Measurements from ENCODE around the gene ZC3H10.

Gene ZC3H10

DNA sequence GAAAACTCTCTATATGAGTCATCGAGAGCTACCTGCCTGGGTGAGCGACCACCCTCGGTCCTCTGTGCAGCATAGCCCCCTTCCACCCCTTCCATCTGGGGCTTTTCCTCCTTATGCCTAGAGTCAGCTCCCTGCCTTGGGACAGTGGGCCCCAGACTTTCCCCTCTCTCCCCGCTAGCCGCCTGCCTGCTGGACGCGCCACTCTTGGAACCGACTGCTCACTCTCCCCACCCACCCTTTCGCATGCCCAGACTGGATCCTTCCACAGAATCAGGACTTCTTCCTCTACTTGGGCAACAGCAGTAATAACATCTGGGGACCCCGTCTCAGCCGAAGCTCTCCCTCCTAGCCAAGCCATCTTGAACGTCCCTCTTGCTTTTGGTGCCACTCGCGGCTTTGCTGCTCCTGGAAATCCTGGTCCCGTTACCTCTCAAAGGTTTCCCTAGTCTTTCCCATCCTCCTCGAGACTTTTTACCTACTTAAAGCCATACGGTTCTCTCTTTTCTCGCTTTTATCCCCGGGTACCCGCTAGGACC, 10.7 kb downstream of the ZC3H10 start:
- no peak for DNase-seq

DNA sequence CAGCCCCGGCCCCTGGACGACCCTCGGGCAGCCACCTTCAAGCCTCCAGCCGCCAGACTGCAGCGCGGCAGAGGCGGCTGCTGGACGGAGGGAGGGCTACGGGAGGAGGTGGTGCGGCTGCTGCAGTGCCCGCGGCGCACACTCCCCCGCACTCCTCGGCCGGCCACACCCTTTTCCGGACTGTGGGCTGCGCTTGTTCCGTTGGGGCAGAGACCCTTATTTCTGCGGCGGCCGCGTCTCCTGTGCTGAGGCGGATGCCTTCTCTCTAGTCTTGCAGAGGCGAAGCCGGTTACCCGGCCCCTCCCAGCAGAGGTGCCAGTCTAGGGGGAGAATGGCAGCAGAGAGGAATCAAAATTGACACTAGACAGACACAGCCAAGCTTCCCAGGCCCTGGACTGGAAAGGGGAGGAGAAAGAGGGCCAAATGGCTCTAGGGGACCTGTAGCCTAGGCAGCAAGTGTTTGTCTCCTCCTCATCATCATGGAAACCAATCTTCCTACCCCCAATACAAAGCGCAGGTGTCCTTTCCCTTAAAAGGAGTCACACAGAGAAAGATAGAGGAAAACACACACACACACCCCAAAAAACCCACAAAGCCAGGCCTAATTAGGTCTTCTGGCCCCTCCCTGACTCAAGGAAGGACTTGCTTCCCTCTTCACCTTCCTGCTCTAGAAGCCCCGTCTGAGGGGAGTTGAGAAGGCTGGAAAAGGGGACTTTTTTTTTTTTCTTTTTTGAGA, 11.3 kb downstream of the ZC3H10 start:
- DNase-seq, result peak; percentile 72

DNA sequence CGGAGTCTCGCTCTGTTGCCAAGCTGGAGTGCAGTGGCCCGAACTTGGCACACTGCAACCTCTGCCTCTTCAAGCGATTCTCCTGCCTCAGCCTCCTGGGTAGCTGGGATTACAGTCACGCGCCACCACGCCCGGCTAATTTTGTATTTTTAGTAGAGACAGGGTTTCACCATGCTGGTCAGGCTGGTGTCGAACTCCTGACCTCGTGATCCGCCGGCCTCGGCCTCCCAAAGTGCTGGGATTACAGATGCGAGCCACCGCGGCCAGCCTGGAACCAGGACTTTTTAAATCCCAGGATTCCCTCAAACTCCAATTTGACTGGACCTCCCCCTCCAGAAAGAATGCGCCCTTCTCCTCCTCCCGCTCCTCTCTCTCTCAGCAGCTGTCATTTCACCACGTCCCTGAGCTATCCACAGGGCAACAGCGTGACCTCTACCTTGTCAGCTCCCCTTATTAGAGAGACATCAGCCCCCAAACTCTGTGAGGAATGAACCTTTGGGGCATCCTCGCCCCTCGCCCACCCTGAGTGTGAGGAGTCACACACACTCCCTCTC, 12.0 kb downstream of the ZC3H10 start:
- no peak for DNase-seq

DNA sequence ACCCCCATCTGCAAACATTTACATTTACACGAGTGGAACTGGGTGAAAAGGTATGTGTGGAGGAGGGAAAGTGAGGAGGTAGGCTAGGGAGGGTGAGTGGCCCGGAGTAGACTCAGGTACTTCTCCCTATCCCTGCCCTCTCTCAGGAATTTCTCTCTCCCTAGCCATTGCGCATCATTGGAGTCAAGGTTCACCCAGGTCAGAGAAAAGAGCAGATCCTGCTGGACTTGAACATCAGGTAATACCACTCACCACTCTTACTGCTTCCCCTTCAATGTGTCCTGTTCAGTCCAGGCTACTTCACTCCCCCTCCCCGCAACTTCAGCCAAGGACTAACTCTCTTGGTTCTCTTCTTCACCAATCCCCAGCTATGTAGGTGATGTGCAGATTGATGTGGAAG, 12.8 kb downstream of the ZC3H10 start:
- DNase-seq, result no peak

DNA sequence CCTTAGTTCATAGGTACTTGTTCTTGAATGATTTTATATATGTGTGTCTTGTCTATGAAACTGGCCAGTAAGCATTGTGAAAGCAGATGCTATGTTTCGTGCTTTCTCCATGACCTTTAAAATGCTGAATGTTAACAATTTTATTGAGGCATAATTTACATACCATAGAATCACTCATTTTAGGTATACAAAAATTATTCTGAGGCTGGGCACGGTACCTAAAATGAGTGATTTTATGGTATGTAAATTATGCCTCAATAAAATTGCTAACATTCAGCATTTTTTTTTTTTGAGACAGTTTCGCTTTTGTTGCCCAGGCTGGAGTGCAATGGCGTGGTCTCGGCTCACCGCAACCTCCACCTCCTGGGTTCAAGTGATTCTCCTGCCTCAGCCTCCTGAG, 16.8 kb downstream of the ZC3H10 start:
- DNase-seq, result no peak

DNA sequence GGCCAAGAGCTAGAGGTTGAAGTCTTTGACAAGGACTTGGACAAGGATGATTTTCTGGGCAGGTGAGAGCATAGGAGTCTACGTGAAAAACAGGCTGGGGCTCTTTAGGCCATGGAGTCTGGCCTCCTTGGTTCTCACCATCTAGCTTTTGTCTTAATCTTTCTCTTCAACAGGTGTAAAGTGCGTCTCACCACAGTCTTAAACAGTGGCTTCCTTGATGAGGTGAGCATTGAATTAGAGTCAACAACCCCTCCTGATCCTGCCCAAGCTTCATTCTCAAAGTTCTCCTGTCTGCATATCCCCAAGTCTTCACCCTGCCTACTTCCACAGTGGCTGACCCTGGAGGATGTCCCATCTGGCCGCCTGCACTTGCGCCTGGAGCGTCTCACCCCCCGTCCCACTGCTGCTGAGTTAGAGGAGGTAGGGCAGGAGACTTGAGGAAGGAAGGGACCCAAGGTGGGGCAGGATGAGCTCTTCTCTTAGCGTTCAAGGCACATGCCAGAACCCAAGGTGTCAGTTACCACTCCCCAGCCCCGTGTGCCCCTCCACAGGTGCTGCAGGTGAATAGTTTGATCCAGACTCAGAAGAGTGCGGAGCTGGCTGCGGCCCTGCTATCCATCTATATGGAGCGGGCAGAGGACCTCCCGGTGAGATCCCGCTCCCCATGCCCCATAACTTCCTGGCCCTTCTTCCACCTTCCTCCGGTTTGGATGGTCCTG, 19.9 kb downstream of the ZC3H10 start:
- DNase-seq, result no peak

DNA sequence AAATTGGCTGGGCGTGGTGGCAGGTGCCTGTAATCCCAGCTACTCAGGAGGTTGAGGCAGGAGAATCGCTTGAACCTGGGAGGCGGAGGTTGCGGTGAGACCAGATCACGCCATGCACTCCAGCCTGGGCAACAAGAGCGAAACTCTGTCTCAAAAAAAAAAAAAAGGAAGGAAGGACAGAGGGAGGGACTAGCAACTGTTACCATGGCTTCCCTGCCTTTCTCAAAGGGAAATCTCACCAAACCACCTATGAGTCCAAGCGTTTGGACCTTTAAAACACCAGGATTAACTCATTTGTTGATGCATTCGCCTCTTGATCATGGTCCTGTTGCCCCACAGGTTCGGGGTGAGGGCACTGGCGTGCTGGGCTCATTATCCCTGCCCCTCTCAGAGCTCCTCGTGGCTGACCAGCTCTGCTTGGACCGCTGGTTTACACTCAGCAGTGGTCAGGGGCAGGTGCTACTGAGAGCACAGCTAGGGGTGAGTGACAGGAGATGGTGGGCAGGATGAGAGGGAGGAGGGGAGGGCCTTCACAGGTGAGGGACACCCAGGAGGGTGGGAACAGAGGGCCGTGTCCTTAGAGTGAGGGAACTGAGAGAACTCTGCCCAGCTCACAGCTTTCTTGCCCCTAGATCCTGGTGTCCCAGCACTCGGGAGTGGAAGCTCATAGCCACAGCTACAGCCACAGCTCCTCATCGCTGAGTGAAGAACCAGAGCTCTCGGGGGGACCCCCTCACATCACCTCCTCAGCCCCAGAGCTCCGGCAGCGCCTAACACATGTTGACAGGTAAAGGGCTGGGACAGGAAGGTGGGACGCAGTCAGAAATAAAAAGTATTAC, 24.1 kb downstream of the ZC3H10 start:
- no peak for DNase-seq

DNA sequence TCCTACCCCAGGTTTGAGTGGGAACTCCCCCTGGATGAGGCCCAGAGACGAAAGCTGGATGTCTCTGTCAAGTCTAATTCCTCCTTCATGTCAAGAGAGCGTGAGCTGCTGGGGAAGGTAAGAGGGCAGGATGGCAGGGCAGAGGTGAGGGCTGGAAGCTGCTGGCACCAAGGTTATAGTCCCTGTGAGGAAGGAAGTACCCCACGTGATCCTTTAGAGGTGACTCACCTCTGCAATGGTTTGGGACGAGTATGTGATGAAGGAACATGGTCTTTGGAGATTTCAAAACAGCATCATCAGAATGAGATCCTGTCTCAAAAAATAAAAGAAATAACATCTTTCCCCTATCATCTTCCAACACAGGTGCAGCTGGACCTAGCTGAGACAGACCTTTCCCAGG, 25.2 kb downstream of the ZC3H10 start:
- no peak for DNase-seq

DNA sequence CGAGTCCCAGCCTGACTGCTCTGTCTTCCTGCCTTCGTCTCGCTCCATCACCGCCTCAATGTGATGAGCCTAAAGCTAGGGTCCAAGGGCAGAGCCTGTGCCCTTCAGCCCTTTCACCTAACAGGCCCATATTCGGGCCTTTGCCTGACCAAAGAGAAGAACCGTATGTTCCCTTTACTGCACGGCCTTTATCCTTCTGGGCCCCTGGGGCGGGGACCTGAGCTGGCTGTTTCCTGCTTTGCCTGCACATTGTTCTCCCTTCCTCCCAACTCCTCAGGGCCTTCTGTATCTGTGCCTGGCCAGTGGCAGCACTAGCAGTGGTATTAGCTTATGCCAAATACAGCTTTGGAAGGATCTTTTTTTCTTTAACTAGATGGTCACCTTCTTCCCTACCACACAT, 25.8 kb downstream of the ZC3H10 start:
- no peak for DNase-seq

DNA sequence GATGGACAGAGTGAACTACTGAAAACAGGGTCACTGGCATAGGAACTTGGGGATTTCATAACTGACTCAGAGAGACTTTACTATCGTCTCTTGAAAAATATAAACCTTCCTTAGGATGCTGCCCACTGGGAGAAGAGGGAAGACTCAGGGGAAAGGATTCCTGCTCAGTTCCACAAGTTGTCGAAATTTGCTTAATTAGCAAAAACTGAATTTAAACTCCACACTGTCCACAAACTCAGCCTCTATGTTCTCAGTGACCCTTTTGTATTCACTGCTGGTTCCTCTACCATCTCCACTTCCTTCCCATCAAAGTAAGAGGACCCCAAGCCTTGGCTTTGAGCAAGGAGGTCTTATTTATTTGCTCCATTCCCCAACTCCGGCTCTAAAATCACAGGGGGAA, 27.2 kb downstream of the ZC3H10 start:
- no peak for DNase-seq

DNA sequence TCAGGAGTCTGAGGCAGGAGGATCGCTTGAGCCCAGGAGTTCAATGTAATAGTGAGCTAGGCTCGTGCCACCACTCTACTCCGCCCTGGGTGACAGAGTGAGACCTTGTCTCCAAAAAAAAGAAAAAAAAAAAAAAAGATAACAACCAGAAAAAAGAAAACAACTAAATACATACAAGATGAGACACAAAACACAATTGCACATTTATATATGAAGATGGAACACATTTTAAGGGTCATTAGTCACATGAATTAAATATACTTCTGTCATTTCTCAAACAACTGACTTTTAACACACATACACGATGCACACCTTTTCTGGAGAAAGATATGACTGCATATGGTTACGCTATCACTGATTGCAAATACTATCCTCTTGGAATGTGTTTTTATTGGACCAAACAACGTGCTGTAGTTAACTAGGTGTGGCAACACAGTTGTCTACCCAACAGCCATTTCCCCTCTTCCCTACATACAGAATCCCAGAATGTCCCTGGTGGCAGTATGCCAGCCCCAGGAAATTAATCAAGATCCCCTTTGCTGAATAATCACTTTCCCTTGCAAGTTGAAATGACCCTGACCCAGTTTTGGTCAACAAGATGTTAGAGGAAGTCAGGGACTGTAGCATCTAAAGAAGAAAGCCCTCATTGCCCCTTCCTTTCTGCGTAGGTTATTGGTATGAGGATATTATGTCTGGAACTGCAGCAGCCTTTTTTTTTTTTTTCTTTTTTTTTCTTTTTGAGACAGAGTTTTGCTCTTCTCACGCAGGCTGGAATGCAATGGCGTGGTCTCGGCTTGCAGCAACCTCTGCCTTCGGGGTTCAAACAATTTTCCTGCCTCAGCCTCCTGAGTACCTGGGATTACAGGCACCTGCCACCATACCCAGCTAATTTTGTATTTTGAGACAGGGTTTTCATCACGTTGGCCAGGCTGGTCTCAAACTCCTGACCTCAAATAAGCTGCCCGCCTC, 28.7 kb downstream of the ZC3H10 start:
- DNase-seq, result no peak

DNA sequence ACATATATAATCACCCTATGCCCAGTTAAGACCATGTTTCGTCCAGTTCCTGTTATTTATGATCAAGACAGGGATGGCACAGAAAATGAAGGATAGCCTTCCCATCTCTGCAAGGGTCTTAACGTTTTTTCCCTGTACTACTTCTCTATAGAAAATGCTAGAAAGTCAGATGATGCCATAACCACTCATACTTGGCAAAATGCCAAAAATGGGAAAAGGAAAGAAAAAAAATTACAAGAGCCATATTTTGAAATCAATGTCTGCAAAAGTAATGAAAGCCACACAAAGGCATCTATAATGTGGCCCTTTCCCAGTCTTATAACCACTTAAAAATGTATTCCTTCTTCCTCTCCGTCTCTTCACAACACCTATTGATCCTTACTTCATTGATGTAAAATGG, 32.5 kb downstream of the ZC3H10 start:
- peak; percentile 51 for DNase-seq

DNA sequence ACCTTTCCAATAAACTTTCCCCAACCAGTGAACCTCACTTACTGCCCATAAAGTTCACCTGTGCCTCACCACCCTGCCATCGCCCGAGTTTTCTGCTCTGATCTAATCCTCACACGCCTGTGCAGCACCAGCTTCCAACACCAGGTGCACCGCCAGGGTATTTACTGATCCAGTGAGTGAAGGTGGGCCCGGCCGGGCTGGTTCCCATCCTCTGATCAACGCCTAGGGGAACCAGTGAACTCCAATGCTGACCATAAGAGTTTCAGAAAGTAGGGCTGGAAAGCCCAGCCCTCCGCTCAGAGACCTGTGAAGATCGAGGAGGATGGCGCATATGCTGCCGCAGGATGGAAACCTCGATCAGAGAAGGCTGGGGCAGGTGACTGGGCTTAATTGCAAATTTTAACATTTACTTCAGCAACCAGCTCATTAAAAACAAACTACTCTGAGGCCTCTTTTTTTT, 33.6 kb downstream of the ZC3H10 start:
- DNase-seq, result peak; percentile 80

DNA sequence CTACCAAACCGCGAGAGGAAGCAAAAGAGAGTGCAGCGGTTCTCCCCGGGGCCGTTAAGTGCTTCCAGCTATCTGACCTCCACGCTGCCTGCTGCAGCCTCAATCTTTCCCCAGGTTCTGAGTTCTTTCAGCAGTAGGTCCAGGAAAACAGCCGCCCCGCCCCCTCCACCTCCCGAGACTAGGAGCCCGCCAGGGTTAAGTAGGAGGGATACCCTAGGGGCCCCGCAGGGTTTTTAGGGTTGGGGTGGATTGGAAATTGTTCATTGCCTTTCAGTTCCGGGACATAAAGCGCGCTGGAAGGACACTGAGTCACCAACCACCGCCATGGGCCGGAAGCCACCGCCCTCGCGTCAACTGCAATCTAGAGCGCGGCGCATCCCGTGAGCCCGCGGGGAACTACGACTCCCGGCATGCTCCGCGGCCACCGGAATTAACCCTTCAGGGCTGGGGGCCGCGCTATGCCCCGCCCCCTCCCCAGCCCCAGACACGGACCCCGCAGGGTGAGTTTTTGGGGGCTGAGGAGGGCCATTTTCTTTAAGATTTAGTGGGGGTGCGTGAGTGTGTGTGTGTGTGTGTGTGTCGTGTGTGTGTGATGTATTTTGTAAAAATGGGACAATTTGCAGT, 34.2 kb downstream of the ZC3H10 start, which contains the start of gene MYL6B:
Gene MYL6B, plus strand, starts transcription at position 456 of the 624 bp plus-strand sequence. CDS start 1,332 bp downstream, outside the sequence.
- peak; percentile 93 for DNase-seq

DNA sequence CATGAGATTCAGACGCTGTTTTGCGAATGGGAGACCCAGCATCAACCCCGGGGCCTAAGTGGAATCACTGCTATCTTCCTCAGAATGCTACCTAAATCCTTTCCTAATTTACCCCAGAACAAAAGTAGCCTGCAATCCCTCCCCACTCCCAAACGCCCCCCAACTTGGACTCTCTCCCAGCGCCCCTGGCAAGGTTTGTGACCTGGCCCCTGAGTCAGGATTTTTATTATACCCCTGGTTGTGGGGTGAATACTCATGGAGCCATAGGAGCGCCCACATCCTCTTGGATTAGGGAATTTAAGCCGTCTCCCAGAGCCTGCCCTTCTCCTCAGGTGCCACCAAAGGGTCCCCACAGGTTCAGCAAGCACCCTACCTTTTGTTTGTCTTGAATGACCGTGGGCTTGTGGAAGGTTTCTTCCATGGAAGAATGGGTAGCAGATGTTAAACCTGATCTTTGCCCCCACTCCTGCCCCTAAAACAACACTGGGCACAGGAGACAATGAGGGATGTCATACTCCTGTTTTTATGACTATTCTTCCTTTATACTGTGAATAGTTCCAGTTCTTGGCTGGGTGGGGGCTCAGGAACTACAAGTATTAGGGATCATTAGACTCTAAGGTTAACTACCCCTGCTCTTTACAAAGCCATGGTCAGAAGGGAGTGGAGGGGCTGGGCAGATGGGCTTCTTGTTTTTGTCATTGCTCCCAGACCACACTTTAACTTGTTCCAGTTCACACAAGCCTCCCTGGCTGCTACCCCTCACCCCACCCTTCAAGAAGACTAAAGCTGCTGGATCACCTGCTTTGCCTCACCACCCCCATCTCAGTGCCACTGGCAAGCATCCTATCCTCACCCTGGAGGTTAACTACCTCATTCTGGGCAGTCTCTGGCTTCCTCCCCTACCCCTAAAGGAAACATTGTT, 35.0 kb downstream of the ZC3H10 start:
- DNase-seq, result no peak

DNA sequence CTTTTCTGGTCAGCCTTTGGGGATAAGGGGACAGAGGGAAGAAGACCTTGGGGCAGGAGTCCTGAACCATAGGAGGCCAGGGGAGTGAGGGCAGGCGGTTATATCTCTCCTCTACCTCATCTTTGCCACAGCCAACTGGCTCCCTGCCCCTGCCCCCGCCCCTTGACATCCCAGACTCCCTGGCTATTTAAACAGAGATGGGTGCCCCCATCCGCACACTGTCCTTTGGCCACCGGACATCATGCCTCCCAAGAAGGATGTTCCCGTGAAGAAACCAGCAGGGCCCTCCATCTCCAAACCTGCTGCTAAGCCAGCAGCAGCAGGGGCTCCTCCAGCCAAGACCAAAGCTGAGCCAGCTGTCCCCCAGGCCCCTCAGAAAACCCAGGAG, 35.6 kb downstream of the ZC3H10 start:
- no peak for DNase-seq

DNA sequence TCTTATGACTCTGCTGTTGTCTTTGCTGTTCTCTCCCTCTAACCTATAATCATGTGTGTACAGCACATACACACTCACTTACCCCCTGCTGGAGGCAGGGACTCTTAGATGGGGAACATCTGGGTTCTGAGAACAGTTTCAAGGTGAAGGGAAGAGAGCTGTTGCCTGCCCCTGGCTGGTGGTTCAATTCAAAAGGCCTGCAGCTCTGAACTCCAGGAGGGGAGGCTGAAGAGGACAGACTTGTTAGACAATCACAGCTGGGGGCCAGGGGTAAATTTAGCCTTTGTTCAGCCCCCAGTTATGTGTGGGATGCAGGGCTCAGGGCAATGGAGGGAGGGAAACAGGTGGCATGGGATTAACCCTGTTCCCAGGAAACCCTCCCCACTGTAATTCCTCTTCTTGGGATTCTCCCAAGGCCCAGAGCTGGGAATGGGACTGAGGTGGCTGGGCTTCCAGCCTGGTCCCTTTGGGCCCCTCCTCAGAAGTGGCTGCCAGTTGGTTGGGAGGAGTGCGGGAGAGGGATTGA, 36.2 kb downstream of the ZC3H10 start:
- no peak for DNase-seq

DNA sequence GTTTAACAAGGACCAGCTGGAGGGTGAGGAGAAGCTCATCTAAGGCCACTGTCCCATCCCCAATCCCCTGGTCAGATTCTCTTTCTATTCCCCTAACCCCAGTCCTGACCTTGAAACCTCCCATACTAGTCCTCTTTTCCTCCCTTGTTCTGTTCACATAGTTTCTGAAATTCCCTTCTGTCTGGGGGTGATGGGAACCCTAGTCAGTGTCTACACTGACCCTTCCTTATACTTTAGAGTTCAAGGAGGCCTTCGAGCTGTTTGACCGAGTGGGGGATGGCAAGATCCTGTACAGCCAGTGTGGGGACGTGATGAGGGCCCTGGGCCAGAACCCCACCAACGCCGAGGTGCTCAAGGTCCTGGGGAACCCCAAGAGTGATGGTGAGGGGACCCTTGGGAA, 36.8 kb downstream of the ZC3H10 start:
- DNase-seq, result no peak

DNA sequence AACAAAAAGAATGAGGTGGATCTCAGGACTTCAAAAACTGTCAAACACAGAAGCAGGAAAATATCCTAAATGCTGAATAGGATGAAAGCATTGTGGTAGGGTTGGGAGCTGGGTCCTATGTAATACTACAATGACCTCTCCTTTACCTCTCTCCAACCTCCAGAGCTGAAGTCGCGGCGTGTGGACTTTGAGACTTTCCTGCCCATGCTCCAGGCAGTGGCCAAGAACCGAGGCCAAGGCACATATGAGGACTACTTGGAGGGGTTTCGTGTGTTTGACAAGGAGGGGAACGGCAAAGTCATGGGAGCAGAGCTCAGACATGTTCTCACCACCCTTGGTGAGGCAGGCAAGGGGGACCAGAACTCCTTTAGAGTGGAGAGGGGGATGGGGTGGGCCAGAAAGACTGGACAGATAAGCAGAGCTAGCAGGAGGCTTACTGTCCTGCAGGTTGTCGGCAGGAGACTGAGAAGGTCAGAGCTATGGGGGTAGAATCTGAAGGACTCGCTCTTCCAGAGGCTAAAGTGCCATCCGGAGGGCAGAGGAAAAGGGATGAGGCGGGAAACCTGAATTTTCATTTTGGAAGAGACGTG, 37.3 kb downstream of the ZC3H10 start:
- DNase-seq, result no peak
